GM18519 (cell line): ENCODE data around the gene MOSMO.

Experiments used
- ATAC-seq: cut with Tn5 transposase; IDR thresholded peaks from one replicate; pipeline ENCODE4 v1.9.1; 2021; ENCODE audit warnings: mild to moderate bottlenecking, moderate library complexity; ENCODE audit not compliant: unreplicated experiment, low FRiP score

Gene MOSMO

GRCh38 chr16:22007509-22008214 is at the start of gene MOSMO:
TSS of gene MOSMO (plus strand) at chr16:22008111. CDS start at chr16:22008302, 191 bp downstream.
- ATAC-seq = no peak

GRCh38 chr16:21959050-21959449 is 48.9 kb upstream of the MOSMO start:
- no peak for ATAC-seq

GRCh38 chr16:21962475-21962874 is 45.4 kb upstream of the MOSMO start:
- ATAC-seq = no peak

DNA sequence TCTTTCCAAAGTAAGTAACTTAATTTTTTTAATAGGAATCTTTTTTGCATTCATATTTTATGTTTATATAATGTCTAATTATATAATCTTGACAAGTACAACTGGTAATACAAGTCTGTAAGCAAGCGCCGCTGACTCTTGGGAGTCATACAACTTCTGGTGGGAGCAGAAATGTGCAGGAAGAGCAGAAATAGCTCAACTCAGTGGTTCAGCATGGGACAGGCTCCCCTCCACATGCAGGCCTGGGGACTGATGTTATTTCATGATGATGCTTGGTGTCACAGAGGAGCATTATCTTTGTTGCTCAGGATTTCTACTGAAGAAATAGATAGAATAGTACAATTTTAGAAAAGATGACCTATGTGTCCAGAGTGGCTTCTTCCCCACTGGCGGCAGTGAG is 44.0 kb upstream of the MOSMO start:
- ATAC-seq = no peak

GRCh38 chr16:21964353-21964752 is 43.6 kb upstream of the MOSMO start:
- no peak for ATAC-seq

DNA sequence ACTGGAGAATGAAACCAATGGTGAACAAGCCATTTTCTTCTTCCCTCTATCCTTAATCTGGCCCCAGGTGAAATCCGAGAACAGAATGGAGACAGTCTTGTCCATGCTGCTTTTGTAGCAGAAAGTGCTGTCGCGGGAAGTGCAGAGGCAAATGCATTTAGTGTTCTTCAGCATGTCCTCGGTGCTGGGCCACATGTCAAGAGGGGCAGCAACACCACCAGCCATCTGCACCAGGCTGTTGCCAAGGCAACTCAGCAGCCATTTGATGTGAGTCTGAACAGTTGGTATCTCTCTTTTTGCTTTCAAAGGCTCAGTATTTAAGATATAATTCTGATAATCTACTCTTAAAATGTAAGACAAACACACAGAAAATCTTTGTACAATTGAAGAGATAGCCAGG is 36.1 kb upstream of the MOSMO start:
- no peak for ATAC-seq

- ATAC-seq = no peak
Measured at GRCh38 chr16:21973945-21974344, 34.0 kb upstream of the MOSMO start.

GRCh38 chr16:21980032-21980431 is 27.9 kb upstream of the MOSMO start:
- ATAC-seq = no peak

DNA sequence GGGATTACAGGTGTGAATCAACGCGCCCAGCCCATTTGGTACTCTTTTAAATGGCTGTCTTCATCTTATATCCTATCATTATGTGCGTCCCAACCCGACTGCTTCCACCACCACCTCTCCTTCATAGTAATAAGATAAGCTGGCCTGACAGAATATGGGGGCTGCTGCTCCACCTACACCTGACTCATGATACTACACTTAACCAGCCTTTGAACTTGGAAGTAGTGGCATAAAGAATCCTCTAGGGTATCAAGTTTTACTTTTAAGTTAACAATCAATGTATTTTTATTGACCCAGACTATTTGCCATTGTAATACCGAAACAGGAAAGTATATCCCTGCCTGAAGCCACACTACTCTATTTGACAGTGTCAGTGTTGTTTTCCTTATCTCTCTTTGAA is 25.8 kb upstream of the MOSMO start:
- no peak for ATAC-seq

- ATAC-seq = no peak
Measured at GRCh38 chr16:21984062-21984461, 23.8 kb upstream of the MOSMO start.

DNA sequence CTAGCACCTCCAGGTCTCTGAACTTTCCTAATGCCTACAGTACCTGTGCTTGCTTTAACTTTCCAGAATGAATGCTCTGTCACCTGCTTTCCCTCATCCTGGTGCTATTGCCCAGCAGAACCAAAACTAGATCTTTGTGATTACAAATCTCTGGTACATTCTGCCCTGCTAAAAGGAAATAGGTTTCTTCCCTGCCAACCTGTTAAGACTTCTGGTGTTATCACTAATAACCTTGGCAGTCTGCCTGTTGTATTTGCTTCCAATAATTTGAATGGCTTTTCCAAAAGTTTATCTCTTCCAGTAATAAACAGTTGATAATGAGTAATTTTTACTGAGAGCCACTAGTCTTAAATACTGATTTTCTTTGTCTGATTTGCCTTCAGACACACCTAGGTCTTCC is 22.4 kb upstream of the MOSMO start:
- ATAC-seq = no peak

GRCh38 chr16:21986692-21987246 is 21.1 kb upstream of the MOSMO start:
- ATAC-seq = no peak

GRCh38 chr16:21987498-21987897 is 20.4 kb upstream of the MOSMO start:
- no peak for ATAC-seq

- no peak for ATAC-seq
Measured at GRCh38 chr16:21989133-21989532, 18.8 kb upstream of the MOSMO start.

- ATAC-seq = no peak
Measured at GRCh38 chr16:21989751-21990150, 18.2 kb upstream of the MOSMO start.

GRCh38 chr16:21990381-21990944 is 17.4 kb upstream of the MOSMO start:
- no peak for ATAC-seq

DNA sequence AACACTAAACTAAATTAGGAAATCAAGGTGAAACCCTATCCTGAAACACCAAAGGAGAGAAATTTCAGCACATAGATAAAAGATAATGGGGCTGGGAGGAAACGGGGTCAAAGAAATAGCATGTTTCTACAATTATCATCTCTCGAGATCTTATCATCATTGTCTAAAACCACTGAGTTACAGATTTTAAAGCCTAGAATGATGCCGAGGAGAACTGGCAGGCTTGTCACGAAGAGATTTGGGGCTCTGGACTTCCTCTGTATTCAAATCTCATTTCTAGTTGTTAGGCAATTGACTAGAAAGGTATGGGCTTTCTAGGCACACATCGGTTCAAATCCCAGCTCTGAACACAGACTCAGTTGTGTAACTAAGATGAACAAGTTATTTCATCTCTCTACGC is 16.3 kb upstream of the MOSMO start:
- no peak for ATAC-seq

GRCh38 chr16:21994856-21995465 is 12.9 kb upstream of the MOSMO start:
- ATAC-seq = no peak

GRCh38 chr16:21996923-21997696 is 10.8 kb upstream of the MOSMO start:
- ATAC-seq = no peak

DNA sequence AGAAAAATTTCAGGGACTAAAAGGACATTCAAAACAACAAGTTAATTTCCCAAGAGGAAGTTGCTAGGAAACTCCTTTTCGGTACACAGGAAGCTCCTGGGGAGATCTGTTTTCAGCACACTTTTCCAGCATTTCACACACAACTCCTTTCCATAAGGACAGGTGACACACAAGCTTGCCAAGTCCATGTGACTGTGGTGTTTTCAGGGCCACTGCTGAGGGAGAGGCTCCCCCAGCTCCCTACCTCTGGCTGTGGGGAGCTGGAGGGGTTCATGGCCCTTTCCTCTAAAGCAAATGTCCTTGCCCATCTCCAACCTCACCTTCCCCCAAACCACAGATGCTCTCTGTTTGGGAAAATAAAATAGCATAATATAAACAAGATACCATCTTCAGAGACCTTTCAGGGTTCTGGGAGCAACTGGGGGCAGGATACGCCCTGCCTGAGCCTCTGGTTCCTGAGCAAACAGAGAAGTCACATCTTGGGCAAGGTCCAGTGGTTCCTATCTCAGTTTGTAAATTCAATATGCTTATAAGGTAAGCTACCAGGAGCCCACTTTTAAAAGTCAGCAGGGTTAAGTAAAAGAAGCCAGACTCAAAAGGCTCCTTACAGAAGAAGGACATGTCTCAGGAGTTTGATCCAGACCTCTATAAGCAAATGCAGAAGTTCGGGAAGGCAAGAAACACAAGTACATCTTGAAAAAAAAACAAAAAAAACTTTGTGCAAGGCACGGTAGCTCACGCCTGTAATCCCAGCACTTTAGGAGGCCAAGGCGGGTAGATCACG is 10.0 kb upstream of the MOSMO start:
- no peak for ATAC-seq
